ENCODE results near the gene LAMA4.

The LAMA4 gene

GRCh38 chr6:112123982-112124381 is 130.4 kb downstream of the LAMA4 start:
- TF ChIP-seq ARNT (IDR thresholded peaks at IDR 0.05) (no peak), HDGF (IDR thresholded peaks at IDR 0.05; ENCODE audit: borderline replicate concordance) (no peak), CTBP1 (IDR thresholded peaks at IDR 0.05; ENCODE audit: borderline replicate concordance) (no peak), ELF4 (IDR thresholded peaks at IDR 0.05) (no peak), TARDBP (IDR thresholded peaks at IDR 0.05) (no peak), ZNF384 (IDR thresholded peaks at IDR 0.05) (no peak), FOXK2 (IDR thresholded peaks at IDR 0.05) (no peak), FOXA1 (IDR thresholded peaks at IDR 0.05) (no peak), BHLHE40 (IDR thresholded peaks at IDR 0.05; ENCODE audit: borderline replicate concordance) (no peak), SUZ12 (IDR thresholded peaks at IDR 0.05) (no peak), PKNOX1 (IDR thresholded peaks at IDR 0.05) (no peak), LEF1 (IDR thresholded peaks at IDR 0.05; ENCODE audit: borderline replicate concordance) (no peak), SP1 (IDR thresholded peaks at IDR 0.05) (no peak), L3MBTL2 (conservative IDR thresholded peaks at IDR 0.05) (no peak), FOXM1 (IDR thresholded peaks at IDR 0.05; ENCODE audit: borderline replicate concordance) (no peak), NFRKB (IDR thresholded peaks at IDR 0.05) (no peak)
- ChIA-PET CTCF (no interaction called here), POLR2A (no interaction called here)
- DNase-seq (ENCODE audit: extremely low spot score), result no peak

- CTCF ChIA-PET, result interaction anchor here (0.7 to 1.0 kb wide), 2 partner anchors 39 to 173 kb away, joined by 3 read pairs; no protein-coding TSS in a partner anchor
- TF ChIP-seq ARNT (IDR thresholded peaks at IDR 0.05), result no peak
- TF ChIP-seq CTBP1 (IDR thresholded peaks at IDR 0.05; ENCODE audit: borderline replicate concordance), result no peak
- no peak for TF ChIP-seq FOXK2 (IDR thresholded peaks at IDR 0.05)
- no peak for TF ChIP-seq NFRKB (IDR thresholded peaks at IDR 0.05)
- no peak for TF ChIP-seq PKNOX1 (IDR thresholded peaks at IDR 0.05)
- TF ChIP-seq FOXM1 (IDR thresholded peaks at IDR 0.05; ENCODE audit: borderline replicate concordance), result no peak
- TF ChIP-seq ZNF384 (IDR thresholded peaks at IDR 0.05), result no peak
- no peak for TF ChIP-seq ELF4 (IDR thresholded peaks at IDR 0.05)
- TF ChIP-seq FOXA1 (IDR thresholded peaks at IDR 0.05), result no peak
- no peak for TF ChIP-seq TARDBP (IDR thresholded peaks at IDR 0.05)
- no peak for TF ChIP-seq HDGF (IDR thresholded peaks at IDR 0.05; ENCODE audit: borderline replicate concordance)
- no peak for TF ChIP-seq LEF1 (IDR thresholded peaks at IDR 0.05; ENCODE audit: borderline replicate concordance)
- TF ChIP-seq SUZ12 (IDR thresholded peaks at IDR 0.05), result no peak
- TF ChIP-seq SP1 (IDR thresholded peaks at IDR 0.05), result no peak
- TF ChIP-seq L3MBTL2 (conservative IDR thresholded peaks at IDR 0.05), result no peak
Observed at GRCh38 chr6:112122756-112123155, 131.6 kb downstream of the LAMA4 start.

GRCh38 chr6:112118034-112118433 is 136.3 kb downstream of the LAMA4 start:
- TF ChIP-seq HDGF (IDR thresholded peaks at IDR 0.05; ENCODE audit: borderline replicate concordance) (no peak), FOXM1 (IDR thresholded peaks at IDR 0.05; ENCODE audit: borderline replicate concordance) (no peak), ELF4 (IDR thresholded peaks at IDR 0.05) (no peak), L3MBTL2 (conservative IDR thresholded peaks at IDR 0.05) (no peak), BHLHE40 (IDR thresholded peaks at IDR 0.05; ENCODE audit: borderline replicate concordance) (no peak), CTBP1 (IDR thresholded peaks at IDR 0.05; ENCODE audit: borderline replicate concordance) (no peak), PKNOX1 (IDR thresholded peaks at IDR 0.05) (no peak), FOXK2 (IDR thresholded peaks at IDR 0.05) (no peak), NFRKB (IDR thresholded peaks at IDR 0.05) (no peak), ZNF384 (IDR thresholded peaks at IDR 0.05) (no peak), ARNT (IDR thresholded peaks at IDR 0.05) (no peak), SUZ12 (IDR thresholded peaks at IDR 0.05) (no peak), FOXA1 (IDR thresholded peaks at IDR 0.05) (no peak), SP1 (IDR thresholded peaks at IDR 0.05) (no peak), TARDBP (IDR thresholded peaks at IDR 0.05) (no peak), LEF1 (IDR thresholded peaks at IDR 0.05; ENCODE audit: borderline replicate concordance) (no peak)
- ChIA-PET CTCF (no interaction called here), POLR2A (no interaction called here)
- no peak for DNase-seq (ENCODE audit: extremely low spot score)

More at GRCh38 chr6:112122756-112123155, 131.6 kb downstream of the LAMA4 start:
- no peak for DNase-seq (ENCODE audit: extremely low spot score)
- POLR2A ChIA-PET, result no interaction called here

GRCh38 chr6:112117554-112117953 is 136.8 kb downstream of the LAMA4 start:
- POLR2A ChIA-PET, result no interaction called here
- TF ChIP-seq CTBP1 (IDR thresholded peaks at IDR 0.05; ENCODE audit: borderline replicate concordance) (no peak), TARDBP (IDR thresholded peaks at IDR 0.05) (no peak), HDGF (IDR thresholded peaks at IDR 0.05; ENCODE audit: borderline replicate concordance) (no peak), NFRKB (IDR thresholded peaks at IDR 0.05) (no peak), PKNOX1 (IDR thresholded peaks at IDR 0.05) (no peak), L3MBTL2 (conservative IDR thresholded peaks at IDR 0.05) (no peak), SUZ12 (IDR thresholded peaks at IDR 0.05) (no peak), BHLHE40 (IDR thresholded peaks at IDR 0.05; ENCODE audit: borderline replicate concordance) (no peak), ARNT (IDR thresholded peaks at IDR 0.05) (no peak), ELF4 (IDR thresholded peaks at IDR 0.05) (no peak), FOXK2 (IDR thresholded peaks at IDR 0.05) (no peak), FOXM1 (IDR thresholded peaks at IDR 0.05; ENCODE audit: borderline replicate concordance) (no peak), FOXA1 (IDR thresholded peaks at IDR 0.05) (no peak), LEF1 (IDR thresholded peaks at IDR 0.05; ENCODE audit: borderline replicate concordance) (no peak)
- no peak for DNase-seq (ENCODE audit: extremely low spot score)
- CTCF ChIA-PET, result interaction anchor here (0.6 kb wide), 1 partner anchor 25 kb away, joined by 4 read pairs; no protein-coding TSS in a partner anchor

- ChIA-PET POLR2A (no interaction called here), CTCF (interaction anchor here (0.6 to 0.8 kb wide), 3 partner anchors 9 to 242 kb away, joined by 3 to 5 read pairs (median 4); no protein-coding TSS in a partner anchor)
- no peak for TF ChIP-seq FOXA1 (IDR thresholded peaks at IDR 0.05)
- TF ChIP-seq TARDBP (IDR thresholded peaks at IDR 0.05), result no peak
- no peak for TF ChIP-seq ELF4 (IDR thresholded peaks at IDR 0.05)
- no peak for TF ChIP-seq FOXM1 (IDR thresholded peaks at IDR 0.05; ENCODE audit: borderline replicate concordance)
- no peak for TF ChIP-seq BHLHE40 (IDR thresholded peaks at IDR 0.05; ENCODE audit: borderline replicate concordance)
- no peak for TF ChIP-seq HDGF (IDR thresholded peaks at IDR 0.05; ENCODE audit: borderline replicate concordance)
- TF ChIP-seq NFRKB (IDR thresholded peaks at IDR 0.05), result no peak
- no peak for TF ChIP-seq FOXK2 (IDR thresholded peaks at IDR 0.05)
- TF ChIP-seq ARNT (IDR thresholded peaks at IDR 0.05), result no peak
- no peak for TF ChIP-seq SUZ12 (IDR thresholded peaks at IDR 0.05)
- no peak for TF ChIP-seq LEF1 (IDR thresholded peaks at IDR 0.05; ENCODE audit: borderline replicate concordance)
- no peak for TF ChIP-seq PKNOX1 (IDR thresholded peaks at IDR 0.05)
- TF ChIP-seq CTBP1 (IDR thresholded peaks at IDR 0.05; ENCODE audit: borderline replicate concordance), result no peak
- TF ChIP-seq ZNF384 (IDR thresholded peaks at IDR 0.05), result no peak
Observed at GRCh38 chr6:112116221-112116620, 138.1 kb downstream of the LAMA4 start.

More at GRCh38 chr6:112116221-112116620, 138.1 kb downstream of the LAMA4 start:
- DNase-seq (ENCODE audit: extremely low spot score), result peak; percentile 46

Measured in HEK293T (cell line).